GM23338 (cell line): ENCODE results near the gene SLC25A25. TPM values are rescaled to one million over a fixed set of nuclear protein-coding genes. Genes with fewer than 3 reads are reported as not detected.
A peak's percentile ranks its signal among the peaks of the same experiment; 100 is the strongest.

Source experiments
- ATAC-seq: fragments of 200-7000 bp; cut with Tn5 transposase; 3 replicates; pipeline ENCODE4 v1.9.1; 2020
- DNase-seq: peaks from one replicate; pipeline ENCODE4 v3.0.0-alpha.2; 2015; ENCODE audit warnings: low spot score
- H2AFZ ChIP-seq: fragments of 200-600 bp; sonication (generic); 2 replicates; pipeline ENCODE4 v1.8.0; 2016; ENCODE audit warnings: antibody characterized with exemption, mild to moderate bottlenecking, moderate library complexity
- H3F3A ChIP-seq: fragments of 200-600 bp; sonication (generic); replicated peaks from 2 replicates; pipeline ENCODE4 v1.8.0; 2017; ENCODE audit warnings: antibody characterized with exemption, mixed run types, low read depth
- H3K27ac ChIP-seq: fragments of 200-600 bp; sonication (generic); 2 replicates; pipeline ENCODE4 v1.6.1; 2016; ENCODE audit warnings: low read depth
- H3K27me3 ChIP-seq: fragments of 200-600 bp; sonication (generic); 2 replicates; pipeline ENCODE4 v1.8.0; 2016; ENCODE audit warnings: mild to moderate bottlenecking, mixed run types, moderate library complexity; ENCODE audit not compliant: insufficient read depth
- H3K36me3 ChIP-seq: fragments of 200-600 bp; sonication (generic); 2 replicates; pipeline ENCODE4 v1.8.0; 2016; ENCODE audit warnings: mild to moderate bottlenecking; ENCODE audit not compliant: insufficient read depth
- H3K4me1 ChIP-seq: fragments of 200-600 bp; sonication (generic); 2 replicates; pipeline ENCODE4 v1.8.0; 2016; ENCODE audit warnings: mild to moderate bottlenecking, moderate library complexity; ENCODE audit not compliant: insufficient read depth
- H3K4me2 ChIP-seq: fragments of 200-600 bp; sonication (generic); 2 replicates; pipeline ENCODE4 v1.7.1; 2017; ENCODE audit warnings: mixed run types
- H3K4me3 ChIP-seq: fragments of 200-600 bp; sonication (generic); 2 replicates; pipeline ENCODE4 v1.6.1; 2016; ENCODE audit warnings: mixed run types
- H3K79me2 ChIP-seq: fragments of 200-600 bp; sonication (generic); replicated peaks from 2 replicates; pipeline ENCODE4 v1.8.0; 2017; ENCODE audit warnings: mild to moderate bottlenecking; ENCODE audit not compliant: insufficient read depth
- H3K9me2 ChIP-seq: fragments of 200-600 bp; sonication (generic); 2 replicates; pipeline ENCODE4 v1.8.0; 2017; ENCODE audit not compliant: insufficient read depth
- H4K20me1 ChIP-seq: fragments of 200-600 bp; sonication (generic); replicated peaks from 2 replicates; pipeline ENCODE4 v1.8.0; 2017; ENCODE audit warnings: mild to moderate bottlenecking; ENCODE audit not compliant: insufficient read depth
- H3K27ac Mint-ChIP-seq: 2 replicates; pipeline ENCODE4 v1.8.0; 2020; ENCODE audit warnings: inconsistent platforms, mild to moderate bottlenecking, moderate library complexity, mixed read lengths
- H3K27me3 Mint-ChIP-seq: 3 replicates; pipeline ENCODE4 v1.8.0; 2022; ENCODE audit warnings: low read depth, mild to moderate bottlenecking, moderate library complexity, mixed read lengths, inconsistent platforms; ENCODE audit not compliant: insufficient read depth, poor library complexity
- H3K36me3 Mint-ChIP-seq: 3 replicates; pipeline ENCODE4 v1.8.0; 2021; ENCODE audit warnings: low read depth, mild to moderate bottlenecking, inconsistent platforms, moderate library complexity, mixed read lengths
- H3K4me1 Mint-ChIP-seq: 3 replicates; pipeline ENCODE4 v1.8.0; 2020; ENCODE audit warnings: mild to moderate bottlenecking, inconsistent platforms, mixed read lengths
- H3K4me3 Mint-ChIP-seq: 3 replicates; pipeline ENCODE4 v1.8.0; 2021; ENCODE audit warnings: moderate library complexity, mild to moderate bottlenecking, inconsistent platforms, mixed read lengths
- H3K9me3 Mint-ChIP-seq: 3 replicates; pipeline ENCODE4 v1.8.0; 2020; ENCODE audit warnings: moderate library complexity, mild to moderate bottlenecking, inconsistent platforms, mixed read lengths
- CREB1 ChIP-seq: fragments of 250-450 bp; sonication (Bioruptor Pico); IDR thresholded peaks from 2 replicates; pipeline ENCODE4 v1.5.0; 2020; ENCODE audit warnings: low read depth, mild to moderate bottlenecking, moderate library complexity
- NANOG ChIP-seq: IDR thresholded peaks from 2 replicates; pipeline ENCODE4 v1.6.1; 2016; ENCODE audit warnings: antibody characterized with exemption, borderline replicate concordance
- STAT1 ChIP-seq: IDR thresholded peaks from one replicate; pipeline ENCODE4 v1.6.1; 2016; ENCODE audit warnings: antibody characterized with exemption; ENCODE audit not compliant: unreplicated experiment
- polyA plus RNA-seq: library from polyadenylated mRNA; unstranded; fragments of >200 nt; fragmentation: Nextera tagmentation; extraction: Ambion mirVana; gene quantifications from 2 replicates; pipeline ENCODE4 v1.2.1, GENCODE V29; 2016
- total RNA-seq: library from RNA; depleted of rRNA; stranded (reverse); fragments of >200 nt; shearing (Covaris generic); gene quantifications from 2 replicates; pipeline ENCODE4 v1.2.3, GENCODE V29; 2014
- TF ChIP-seq, protein P1 (sequence below): fragments of 250-450 bp; sonication (Bioruptor Pico); IDR thresholded peaks from 2 replicates; pipeline ENCODE4 v1.5.0; 2020; ENCODE audit warnings: mild to moderate bottlenecking, moderate library complexity
- TF ChIP-seq, protein P2 (sequence below), 2 experiments: fragments of 200-600 bp in 1 of 2; sonication (generic) in 1 of 2; conservative IDR thresholded peaks; 2 replicates each; pipeline versions ENCODE4 v1.5.1 to v1.6.1; 2016 to 2017; ENCODE audit warnings: antibody characterized with exemption in 2 of 2, low read depth in 2 of 2, mild to moderate bottlenecking in 2 of 2, moderate library complexity in 1 of 2
- TF ChIP-seq, protein P3 (sequence below): IDR thresholded peaks from one replicate; pipeline ENCODE4 v1.6.1; 2018; ENCODE audit warnings: antibody characterized with exemption; ENCODE audit not compliant: unreplicated experiment

The SLC25A25 gene
- total and polyA plus RNA-seq, 2 experiments from 2014 or later, result 7.1 to 27.0 TPM

DNA sequence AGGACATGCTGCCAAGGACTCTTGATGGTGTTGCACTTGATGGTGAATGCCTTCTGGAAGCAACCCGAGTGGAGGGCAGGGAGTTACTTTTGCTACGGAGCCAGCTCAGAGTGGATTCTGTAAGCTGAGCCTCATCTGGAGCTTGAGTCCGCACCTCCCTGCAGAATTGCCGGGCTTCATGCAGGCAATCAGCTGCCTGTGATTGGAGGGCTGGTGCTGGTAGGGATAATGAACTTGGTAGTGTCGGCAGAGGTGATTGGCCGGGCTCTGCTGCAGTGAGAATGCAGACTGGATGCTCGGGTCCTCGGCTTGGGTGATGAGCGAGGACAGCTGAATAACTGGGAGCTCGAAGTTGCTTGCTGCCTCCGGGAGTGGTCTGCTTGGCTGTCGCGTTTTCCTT lies 23.1 kb downstream of the SLC25A25 start:
- H3K27ac ChIP-seq, result peak overlapping the region; percentile 46
- peak overlapping the region; percentile 82 for H3K27ac Mint-ChIP-seq
- H3K4me1 ChIP-seq, result no peaks in the 10 kb centered on the region; the same call in 1 of the 2 replicates
- H3K27me3 Mint-ChIP-seq, result peaks cover 7% of the 10 kb centered on the region
- TF ChIP-seq CREB1 (CRISPR knock-in tag), result peak; percentile 35; the same call in 1 of the 2 replicates
- TF ChIP-seq, protein P1, sequence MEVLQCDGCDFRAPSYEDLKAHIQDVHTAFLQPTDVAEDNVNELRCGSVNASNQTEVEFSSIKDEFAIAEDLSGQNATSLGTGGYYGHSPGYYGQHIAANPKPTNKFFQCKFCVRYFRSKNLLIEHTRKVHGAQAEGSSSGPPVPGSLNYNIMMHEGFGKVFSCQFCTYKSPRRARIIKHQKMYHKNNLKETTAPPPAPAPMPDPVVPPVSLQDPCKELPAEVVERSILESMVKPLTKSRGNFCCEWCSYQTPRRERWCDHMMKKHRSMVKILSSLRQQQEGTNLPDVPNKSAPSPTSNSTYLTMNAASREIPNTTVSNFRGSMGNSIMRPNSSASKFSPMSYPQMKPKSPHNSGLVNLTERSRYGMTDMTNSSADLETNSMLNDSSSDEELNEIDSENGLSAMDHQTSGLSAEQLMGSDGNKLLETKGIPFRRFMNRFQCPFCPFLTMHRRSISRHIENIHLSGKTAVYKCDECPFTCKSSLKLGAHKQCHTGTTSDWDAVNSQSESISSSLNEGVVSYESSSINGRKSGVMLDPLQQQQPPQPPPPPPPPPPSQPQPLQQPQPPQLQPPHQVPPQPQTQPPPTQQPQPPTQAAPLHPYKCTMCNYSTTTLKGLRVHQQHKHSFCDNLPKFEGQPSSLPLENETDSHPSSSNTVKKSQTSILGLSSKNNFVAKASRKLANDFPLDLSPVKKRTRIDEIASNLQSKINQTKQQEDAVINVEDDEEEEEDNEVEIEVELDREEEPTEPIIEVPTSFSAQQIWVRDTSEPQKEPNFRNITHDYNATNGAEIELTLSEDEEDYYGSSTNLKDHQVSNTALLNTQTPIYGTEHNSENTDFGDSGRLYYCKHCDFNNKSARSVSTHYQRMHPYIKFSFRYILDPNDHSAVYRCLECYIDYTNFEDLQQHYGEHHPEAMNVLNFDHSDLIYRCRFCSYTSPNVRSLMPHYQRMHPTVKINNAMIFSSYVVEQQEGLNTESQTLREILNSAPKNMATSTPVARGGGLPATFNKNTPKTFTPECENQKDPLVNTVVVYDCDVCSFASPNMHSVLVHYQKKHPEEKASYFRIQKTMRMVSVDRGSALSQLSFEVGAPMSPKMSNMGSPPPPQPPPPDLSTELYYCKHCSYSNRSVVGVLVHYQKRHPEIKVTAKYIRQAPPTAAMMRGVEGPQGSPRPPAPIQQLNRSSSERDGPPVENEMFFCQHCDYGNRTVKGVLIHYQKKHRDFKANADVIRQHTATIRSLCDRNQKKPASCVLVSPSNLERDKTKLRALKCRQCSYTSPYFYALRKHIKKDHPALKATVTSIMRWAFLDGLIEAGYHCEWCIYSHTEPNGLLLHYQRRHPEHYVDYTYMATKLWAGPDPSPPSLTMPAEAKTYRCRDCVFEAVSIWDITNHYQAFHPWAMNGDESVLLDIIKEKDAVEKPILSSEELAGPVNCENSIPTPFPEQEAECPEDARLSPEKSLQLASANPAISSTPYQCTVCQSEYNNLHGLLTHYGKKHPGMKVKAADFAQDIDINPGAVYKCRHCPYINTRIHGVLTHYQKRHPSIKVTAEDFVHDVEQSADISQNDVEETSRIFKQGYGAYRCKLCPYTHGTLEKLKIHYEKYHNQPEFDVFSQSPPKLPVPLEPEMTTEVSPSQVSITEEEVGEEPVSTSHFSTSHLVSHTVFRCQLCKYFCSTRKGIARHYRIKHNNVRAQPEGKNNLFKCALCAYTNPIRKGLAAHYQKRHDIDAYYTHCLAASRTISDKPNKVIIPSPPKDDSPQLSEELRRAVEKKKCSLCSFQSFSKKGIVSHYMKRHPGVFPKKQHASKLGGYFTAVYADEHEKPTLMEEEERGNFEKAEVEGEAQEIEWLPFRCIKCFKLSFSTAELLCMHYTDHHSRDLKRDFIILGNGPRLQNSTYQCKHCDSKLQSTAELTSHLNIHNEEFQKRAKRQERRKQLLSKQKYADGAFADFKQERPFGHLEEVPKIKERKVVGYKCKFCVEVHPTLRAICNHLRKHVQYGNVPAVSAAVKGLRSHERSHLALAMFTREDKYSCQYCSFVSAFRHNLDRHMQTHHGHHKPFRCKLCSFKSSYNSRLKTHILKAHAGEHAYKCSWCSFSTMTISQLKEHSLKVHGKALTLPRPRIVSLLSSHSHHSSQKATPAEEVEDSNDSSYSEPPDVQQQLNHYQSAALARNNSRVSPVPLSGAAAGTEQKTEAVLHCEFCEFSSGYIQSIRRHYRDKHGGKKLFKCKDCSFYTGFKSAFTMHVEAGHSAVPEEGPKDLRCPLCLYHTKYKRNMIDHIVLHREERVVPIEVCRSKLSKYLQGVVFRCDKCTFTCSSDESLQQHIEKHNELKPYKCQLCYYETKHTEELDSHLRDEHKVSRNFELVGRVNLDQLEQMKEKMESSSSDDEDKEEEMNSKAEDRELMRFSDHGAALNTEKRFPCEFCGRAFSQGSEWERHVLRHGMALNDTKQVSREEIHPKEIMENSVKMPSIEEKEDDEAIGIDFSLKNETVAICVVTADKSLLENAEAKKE (CRISPR knock-in tag), result no peak
- no peak overlapping the region for H3K4me3 ChIP-seq
- peak overlapping the region; percentile 39 for H3K4me3 Mint-ChIP-seq
- no peaks in the 10 kb centered on the region; the same call in 1 of the 2 replicates for H3K36me3 ChIP-seq
- no peak overlapping the region for H2AFZ ChIP-seq
- H3K27me3 ChIP-seq, result no peaks in the 10 kb centered on the region
- H4K20me1 ChIP-seq, result peaks cover 3% of the 10 kb centered on the region
- ATAC-seq (peak; percentile 96), DNase-seq (peak; percentile 94)
- H3K36me3 Mint-ChIP-seq, result no peaks in the 10 kb centered on the region
- peaks cover 9% of the 10 kb centered on the region; the same call in 1 of the 2 replicates for H3F3A ChIP-seq
- H3K9me2 ChIP-seq, result no peaks in the 10 kb centered on the region
- H3K9me3 Mint-ChIP-seq, result no peaks in the 10 kb centered on the region
- peaks cover 22% of the 10 kb centered on the region for H3K4me1 Mint-ChIP-seq
- 0 out of 2 replicates have a peak overlapping the region, but pooled peaks have one; percentile 42 for H3K4me2 ChIP-seq
- peaks cover 57% of the 10 kb centered on the region for H3K79me2 ChIP-seq

DNA sequence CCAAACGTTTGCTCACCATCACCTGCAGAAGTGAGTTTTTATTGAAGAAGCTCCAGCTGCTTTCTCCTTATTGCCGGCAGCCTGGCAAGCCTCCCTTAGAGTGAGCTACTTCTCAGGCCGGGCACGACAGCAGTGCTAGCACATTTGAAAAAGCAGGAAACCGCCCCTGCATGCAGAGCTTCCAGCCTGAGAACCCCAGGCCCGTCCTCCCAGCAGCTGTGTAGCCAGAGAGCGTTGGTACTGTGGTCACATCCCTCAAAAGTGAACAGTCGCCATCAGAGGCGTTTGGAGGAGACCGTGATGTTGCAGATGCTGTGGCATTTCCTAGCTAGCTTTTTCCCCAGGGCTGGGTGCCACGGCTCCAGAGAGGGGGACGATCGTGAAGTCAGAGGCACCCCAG lies 23.5 kb downstream of the SLC25A25 start:
- H3K27ac Mint-ChIP-seq, result peak overlapping the region; percentile 72; the same call in 1 of the 2 replicates
- no peaks in the 10 kb centered on the region for H3K9me3 Mint-ChIP-seq
- Histone ChIP-seq H2AFZ (no peak overlapping the region), H3K36me3 (no peaks in the 10 kb centered on the region; the same call in 1 of the 2 replicates), H3F3A (peaks cover 9% of the 10 kb centered on the region; the same call in 1 of the 2 replicates), H3K4me2 (no peak overlapping the region), H3K4me3 (no peak overlapping the region), H3K4me1 (no peaks in the 10 kb centered on the region; the same call in 1 of the 2 replicates), H4K20me1 (peaks cover 3% of the 10 kb centered on the region), H3K79me2 (peaks cover 62% of the 10 kb centered on the region), H3K9me2 (no peaks in the 10 kb centered on the region), H3K27ac (no peak overlapping the region; the same call in 1 of the 2 replicates), H3K27me3 (no peaks in the 10 kb centered on the region)
- H3K4me3 Mint-ChIP-seq, result no peak overlapping the region
- H3K4me1 Mint-ChIP-seq, result peaks cover 24% of the 10 kb centered on the region
- no peaks in the 10 kb centered on the region for H3K36me3 Mint-ChIP-seq
- no peak for ATAC-seq
- DNase-seq, result no peak
- H3K27me3 Mint-ChIP-seq, result peaks cover 7% of the 10 kb centered on the region
- TF ChIP-seq STAT1 (no peak), CREB1 (CRISPR knock-in tag) (no peak), NANOG (no peak)
- TF ChIP-seq, protein P2, sequence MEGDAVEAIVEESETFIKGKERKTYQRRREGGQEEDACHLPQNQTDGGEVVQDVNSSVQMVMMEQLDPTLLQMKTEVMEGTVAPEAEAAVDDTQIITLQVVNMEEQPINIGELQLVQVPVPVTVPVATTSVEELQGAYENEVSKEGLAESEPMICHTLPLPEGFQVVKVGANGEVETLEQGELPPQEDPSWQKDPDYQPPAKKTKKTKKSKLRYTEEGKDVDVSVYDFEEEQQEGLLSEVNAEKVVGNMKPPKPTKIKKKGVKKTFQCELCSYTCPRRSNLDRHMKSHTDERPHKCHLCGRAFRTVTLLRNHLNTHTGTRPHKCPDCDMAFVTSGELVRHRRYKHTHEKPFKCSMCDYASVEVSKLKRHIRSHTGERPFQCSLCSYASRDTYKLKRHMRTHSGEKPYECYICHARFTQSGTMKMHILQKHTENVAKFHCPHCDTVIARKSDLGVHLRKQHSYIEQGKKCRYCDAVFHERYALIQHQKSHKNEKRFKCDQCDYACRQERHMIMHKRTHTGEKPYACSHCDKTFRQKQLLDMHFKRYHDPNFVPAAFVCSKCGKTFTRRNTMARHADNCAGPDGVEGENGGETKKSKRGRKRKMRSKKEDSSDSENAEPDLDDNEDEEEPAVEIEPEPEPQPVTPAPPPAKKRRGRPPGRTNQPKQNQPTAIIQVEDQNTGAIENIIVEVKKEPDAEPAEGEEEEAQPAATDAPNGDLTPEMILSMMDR (conservative IDR thresholded peaks at IDR 0.05; ENCODE audit: low read depth in 2 of 2), result no peak
- TF ChIP-seq, protein P3, sequence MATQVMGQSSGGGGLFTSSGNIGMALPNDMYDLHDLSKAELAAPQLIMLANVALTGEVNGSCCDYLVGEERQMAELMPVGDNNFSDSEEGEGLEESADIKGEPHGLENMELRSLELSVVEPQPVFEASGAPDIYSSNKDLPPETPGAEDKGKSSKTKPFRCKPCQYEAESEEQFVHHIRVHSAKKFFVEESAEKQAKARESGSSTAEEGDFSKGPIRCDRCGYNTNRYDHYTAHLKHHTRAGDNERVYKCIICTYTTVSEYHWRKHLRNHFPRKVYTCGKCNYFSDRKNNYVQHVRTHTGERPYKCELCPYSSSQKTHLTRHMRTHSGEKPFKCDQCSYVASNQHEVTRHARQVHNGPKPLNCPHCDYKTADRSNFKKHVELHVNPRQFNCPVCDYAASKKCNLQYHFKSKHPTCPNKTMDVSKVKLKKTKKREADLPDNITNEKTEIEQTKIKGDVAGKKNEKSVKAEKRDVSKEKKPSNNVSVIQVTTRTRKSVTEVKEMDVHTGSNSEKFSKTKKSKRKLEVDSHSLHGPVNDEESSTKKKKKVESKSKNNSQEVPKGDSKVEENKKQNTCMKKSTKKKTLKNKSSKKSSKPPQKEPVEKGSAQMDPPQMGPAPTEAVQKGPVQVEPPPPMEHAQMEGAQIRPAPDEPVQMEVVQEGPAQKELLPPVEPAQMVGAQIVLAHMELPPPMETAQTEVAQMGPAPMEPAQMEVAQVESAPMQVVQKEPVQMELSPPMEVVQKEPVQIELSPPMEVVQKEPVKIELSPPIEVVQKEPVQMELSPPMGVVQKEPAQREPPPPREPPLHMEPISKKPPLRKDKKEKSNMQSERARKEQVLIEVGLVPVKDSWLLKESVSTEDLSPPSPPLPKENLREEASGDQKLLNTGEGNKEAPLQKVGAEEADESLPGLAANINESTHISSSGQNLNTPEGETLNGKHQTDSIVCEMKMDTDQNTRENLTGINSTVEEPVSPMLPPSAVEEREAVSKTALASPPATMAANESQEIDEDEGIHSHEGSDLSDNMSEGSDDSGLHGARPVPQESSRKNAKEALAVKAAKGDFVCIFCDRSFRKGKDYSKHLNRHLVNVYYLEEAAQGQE, result no peak
